HL-60 (cell line): ENCODE measurements around the gene CASP12.

Experiments used
- CTCF ChIP-seq: IDR thresholded peaks from one replicate; pipeline ENCODE4 v1.5.1; 2011; ENCODE audit warnings: low read length, control low read depth, inconsistent platforms; ENCODE audit not compliant: insufficient read depth
- REST ChIP-seq: IDR thresholded peaks from 2 replicates; pipeline ENCODE4 v1.6.1; 2012; ENCODE audit warnings: low read depth; ENCODE audit not compliant: insufficient replicate concordance

GRCh38 chr11:104925850-104926249 lies 27.6 kb upstream of the CASP12 start:
- TF ChIP-seq REST: no peak
- no peak for TF ChIP-seq CTCF
